ENCODE data around the gene IL3.

The IL3 gene, protein sequence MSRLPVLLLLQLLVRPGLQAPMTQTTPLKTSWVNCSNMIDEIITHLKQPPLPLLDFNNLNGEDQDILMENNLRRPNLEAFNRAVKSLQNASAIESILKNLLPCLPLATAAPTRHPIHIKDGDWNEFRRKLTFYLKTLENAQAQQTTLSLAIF

GRCh38 chr5:132060501-132061161 is at the start of gene IL3:
Gene IL3, plus strand, starts transcription at chr5:132060655. Its CDS starts 52 bp downstream, at chr5:132060707.
- H3K4me3 ChIP-seq (replicated peaks; ENCODE audit: low read depth, low read length): no peak within 1 kb of the TSS
- no peak for DNase-seq (ENCODE audit: low read depth)
- no peak for TF ChIP-seq CTCF (IDR thresholded peaks at IDR 0.05; ENCODE audit: low read length, missing control alignments)

GRCh38 chr5:132010989-132011621 is 49.4 kb upstream of the IL3 start:
- TF ChIP-seq CTCF (IDR thresholded peaks at IDR 0.05; ENCODE audit: low read length, missing control alignments): no peak
- no peak for DNase-seq (ENCODE audit: low read depth)
- peak overlapping the region; percentile 29 for H3K4me3 ChIP-seq (replicated peaks; ENCODE audit: low read depth, low read length)

GRCh38 chr5:132011622-132012343 is 48.7 kb upstream of the IL3 start, which contains the start of gene ACSL6:
Gene ACSL6, minus strand, starts transcription at chr5:132011658. Its CDS starts 105 bp downstream, at chr5:132011553.
- DNase-seq (ENCODE audit: low read depth): no peak
- peak within 1 kb of the TSS; percentile 40 for H3K4me3 ChIP-seq (replicated peaks; ENCODE audit: low read depth, low read length)
- no peak for TF ChIP-seq CTCF (IDR thresholded peaks at IDR 0.05; ENCODE audit: low read length, missing control alignments)

DNA sequence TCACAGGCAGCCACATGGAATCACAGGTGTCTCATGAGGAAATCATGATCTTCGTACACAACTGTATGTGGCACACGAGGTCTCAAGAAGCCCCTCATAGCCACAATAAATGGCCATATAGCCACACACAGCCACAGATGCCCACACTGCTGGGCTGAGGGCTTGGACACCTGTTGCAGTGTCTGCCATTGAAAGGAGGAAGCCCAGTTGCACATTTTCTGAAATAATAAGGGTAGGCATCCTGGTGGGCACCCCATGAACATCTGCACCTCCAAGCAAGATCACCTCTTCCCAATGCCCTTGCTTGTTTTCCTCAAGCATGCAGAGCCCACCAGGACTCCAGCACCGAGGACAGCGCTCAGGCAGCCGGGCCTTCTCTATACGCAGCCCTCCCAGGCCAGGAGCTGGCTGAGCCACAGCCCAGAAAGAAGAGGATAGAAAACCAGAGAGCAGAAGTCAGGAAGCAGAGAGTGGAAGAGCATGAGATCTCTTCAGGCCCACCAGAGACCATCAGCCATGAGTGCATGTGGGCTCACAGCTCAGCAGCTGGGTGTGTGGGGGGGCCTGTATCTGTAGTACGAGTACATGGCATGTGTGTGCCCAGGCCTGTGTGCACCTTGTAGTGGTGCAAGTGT is 48.0 kb upstream of the IL3 start:
- no peak for TF ChIP-seq CTCF (IDR thresholded peaks at IDR 0.05; ENCODE audit: low read length, missing control alignments)
- peak; percentile 82 for DNase-seq (ENCODE audit: low read depth)
- no peak overlapping the region for H3K4me3 ChIP-seq (replicated peaks; ENCODE audit: low read depth, low read length)

DNA sequence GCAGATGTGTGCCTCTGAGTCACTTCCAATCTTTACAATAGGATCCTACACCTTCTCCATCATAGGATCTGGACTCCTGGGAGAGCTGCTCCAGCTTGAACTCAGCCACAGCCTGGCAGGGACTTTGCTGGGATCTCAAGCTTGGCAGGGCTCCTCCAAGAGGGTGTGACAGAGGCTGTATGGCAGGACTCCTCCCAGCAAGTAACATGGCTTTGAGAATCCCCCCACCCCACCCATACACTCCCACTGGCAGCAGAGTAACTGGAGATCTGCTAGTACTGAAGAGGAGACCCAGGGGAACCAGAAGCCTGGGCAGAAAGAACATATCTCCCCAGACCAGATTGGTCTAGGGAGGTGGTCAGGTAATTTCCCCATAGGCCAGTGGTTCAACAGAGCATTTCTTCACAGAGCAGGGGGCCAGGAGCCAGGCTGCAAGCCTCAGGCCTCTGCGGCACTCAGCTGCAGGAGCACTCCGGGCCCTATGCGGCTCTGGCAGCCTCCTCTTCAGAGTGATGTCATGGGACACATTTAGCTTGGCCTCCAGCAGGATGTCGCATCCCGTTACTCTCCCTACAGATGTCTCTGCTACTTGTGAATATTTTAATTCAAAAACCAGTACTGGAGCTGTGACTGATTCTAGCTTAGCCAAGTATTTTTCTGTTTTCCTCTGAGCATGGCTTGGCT is 47.3 kb upstream of the IL3 start:
- DNase-seq (ENCODE audit: low read depth): no peak
- no peak for TF ChIP-seq CTCF (IDR thresholded peaks at IDR 0.05; ENCODE audit: low read length, missing control alignments)
- no peak overlapping the region for H3K4me3 ChIP-seq (replicated peaks; ENCODE audit: low read depth, low read length)

DNA sequence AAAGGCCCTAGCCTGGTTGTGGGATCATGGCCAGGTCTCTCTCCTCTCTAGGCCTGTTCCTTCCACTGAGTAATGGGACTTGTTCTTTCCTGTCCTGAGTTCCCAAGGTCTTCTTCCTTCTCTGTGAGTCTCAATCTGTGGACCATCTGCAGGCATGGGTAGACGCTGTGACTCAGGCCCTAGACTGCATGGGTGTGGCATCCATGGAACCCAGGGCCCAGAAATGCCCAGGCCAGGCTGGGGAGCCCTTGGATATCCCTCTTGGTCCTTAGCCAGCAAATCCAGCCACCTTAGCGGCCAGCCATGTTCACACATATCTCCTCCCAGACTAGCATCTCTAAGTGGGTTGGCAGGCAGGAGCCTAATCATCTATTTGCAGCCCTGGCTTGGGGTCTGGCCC is 46.7 kb upstream of the IL3 start:
- H3K4me3 ChIP-seq (replicated peaks; ENCODE audit: low read depth, low read length): no peak overlapping the region
- no peak for TF ChIP-seq CTCF (IDR thresholded peaks at IDR 0.05; ENCODE audit: low read length, missing control alignments)
- DNase-seq (ENCODE audit: low read depth): no peak

Data from fibroblast of pulmonary artery (primary cell).